ENCODE results near the gene SNX25. TPM values are rescaled to one million over a fixed set of nuclear protein-coding genes. Genes with fewer than 3 reads are reported as not detected.

The SNX25 gene
- polyA plus RNA-seq (2011; rRNA removed): 12.6 and 12.7 TPM in 2 replicates
- polyA minus RNA-seq (2011; rRNA and poly(A)+ RNA removed): 35.9 and 48.1 TPM in 2 replicates

DNA sequence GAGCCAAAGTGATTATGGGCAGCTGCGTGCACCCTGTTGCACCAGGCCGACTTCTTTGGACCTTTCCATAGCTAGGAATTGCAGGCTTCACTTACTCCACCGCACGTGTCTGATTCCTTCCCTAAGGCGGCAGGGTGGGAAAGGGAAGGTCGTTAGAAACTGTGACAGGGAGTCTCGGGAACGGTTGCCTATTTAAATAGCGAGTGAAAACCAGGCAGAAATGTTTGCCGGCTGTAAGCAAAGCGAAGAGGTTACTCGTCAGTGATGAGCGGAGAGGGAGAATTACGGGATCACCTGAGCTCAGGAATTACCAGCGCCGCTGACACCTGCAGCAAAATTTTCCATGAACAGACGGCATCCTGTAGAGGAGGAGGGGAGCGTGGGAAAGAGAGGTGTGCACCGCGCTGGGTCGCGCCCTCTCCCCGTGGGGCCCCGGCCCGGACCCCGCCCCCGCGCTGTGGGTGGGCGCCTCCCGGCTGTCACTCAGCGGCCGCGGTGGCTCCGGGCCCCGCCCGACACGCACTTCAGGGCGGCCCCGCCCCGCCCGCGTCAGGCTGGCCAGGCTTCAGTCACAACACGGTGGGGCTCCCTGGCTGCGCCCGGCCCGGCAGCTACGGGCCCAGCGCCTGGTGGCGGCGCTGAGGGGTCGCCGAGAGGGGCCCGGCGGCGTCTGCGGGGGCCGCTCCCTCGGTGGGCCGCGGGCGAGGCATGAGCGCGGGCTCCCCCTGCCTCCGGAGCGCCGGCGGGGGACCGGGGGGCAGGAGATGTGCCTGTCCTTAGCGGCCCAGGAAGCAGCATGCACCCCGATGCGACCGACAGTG lies at the start of gene SNX25:
SNX25 (plus strand) TSS at position 568 of the 821 bp plus-strand sequence; CDS start at position 797, 229 bp downstream.
- H3K27me3 ChIP-seq (ENCODE audit: control insufficient read depth, insufficient read depth, low read length): no peaks in the 10 kb centered on the region
- POLR2A ChIA-PET: interaction anchor here (0.6 kb wide), 1 partner anchor 1220 kb away, joined by 5 read pairs; no protein-coding TSS in a partner anchor
- TF ChIP-seq, protein P1, sequence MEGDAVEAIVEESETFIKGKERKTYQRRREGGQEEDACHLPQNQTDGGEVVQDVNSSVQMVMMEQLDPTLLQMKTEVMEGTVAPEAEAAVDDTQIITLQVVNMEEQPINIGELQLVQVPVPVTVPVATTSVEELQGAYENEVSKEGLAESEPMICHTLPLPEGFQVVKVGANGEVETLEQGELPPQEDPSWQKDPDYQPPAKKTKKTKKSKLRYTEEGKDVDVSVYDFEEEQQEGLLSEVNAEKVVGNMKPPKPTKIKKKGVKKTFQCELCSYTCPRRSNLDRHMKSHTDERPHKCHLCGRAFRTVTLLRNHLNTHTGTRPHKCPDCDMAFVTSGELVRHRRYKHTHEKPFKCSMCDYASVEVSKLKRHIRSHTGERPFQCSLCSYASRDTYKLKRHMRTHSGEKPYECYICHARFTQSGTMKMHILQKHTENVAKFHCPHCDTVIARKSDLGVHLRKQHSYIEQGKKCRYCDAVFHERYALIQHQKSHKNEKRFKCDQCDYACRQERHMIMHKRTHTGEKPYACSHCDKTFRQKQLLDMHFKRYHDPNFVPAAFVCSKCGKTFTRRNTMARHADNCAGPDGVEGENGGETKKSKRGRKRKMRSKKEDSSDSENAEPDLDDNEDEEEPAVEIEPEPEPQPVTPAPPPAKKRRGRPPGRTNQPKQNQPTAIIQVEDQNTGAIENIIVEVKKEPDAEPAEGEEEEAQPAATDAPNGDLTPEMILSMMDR (IDR thresholded peaks at IDR 0.05; ENCODE audit: low read depth, low read length): no peak
- H3K27ac ChIP-seq (ENCODE audit: low read depth, low read length): peak within 1 kb of the TSS; percentile 47
- CTCF ChIA-PET: interaction anchor here (1.0 to 1.2 kb wide), 2 partner anchors 11 to 26 kb away, joined by 4 to 6 read pairs; no protein-coding TSS in a partner anchor
- H3K4me3 ChIP-seq (ENCODE audit: low read depth, low read length): peak within 1 kb of the TSS; percentile 86
- DNase-seq (ENCODE audit: low read depth, low spot score): no peak
- H3K9me3 ChIP-seq (ENCODE audit: control insufficient read depth, insufficient read depth, low read length): no peaks in the 10 kb centered on the region

DNA sequence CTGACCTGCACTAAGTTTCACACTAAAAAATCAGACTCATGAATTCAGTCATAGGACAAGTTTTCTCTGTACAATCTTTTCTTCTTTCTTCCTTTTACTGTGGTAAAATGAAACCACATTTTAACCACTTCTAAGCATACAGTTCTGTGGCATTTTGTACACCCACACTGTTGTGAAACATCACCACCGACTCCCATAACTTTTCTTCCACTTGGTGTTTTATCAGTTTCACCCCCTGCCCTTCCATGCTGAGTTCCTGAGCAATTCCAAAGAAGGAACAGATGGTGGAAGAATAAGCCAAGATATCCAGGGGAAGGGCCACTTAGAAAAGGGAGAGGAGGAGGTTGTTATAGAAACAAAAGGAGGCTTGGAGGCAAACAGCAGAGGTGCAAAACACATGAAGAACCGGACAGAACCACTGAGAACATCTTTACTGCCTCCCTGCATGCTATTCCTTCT lies 43.8 kb upstream of the SNX25 start:
- DNase-seq (ENCODE audit: low read depth, low spot score): peak; percentile 46
- Histone ChIP-seq H3K27ac (ENCODE audit: low read depth, low read length) (no peak overlapping the region), H3K27me3 (ENCODE audit: control insufficient read depth, insufficient read depth, low read length) (no peaks in the 10 kb centered on the region), H3K9me3 (ENCODE audit: control insufficient read depth, insufficient read depth, low read length) (no peaks in the 10 kb centered on the region), H3K4me3 (ENCODE audit: low read depth, low read length) (no peak overlapping the region)
- ChIA-PET CTCF (interaction anchor here (1.3 kb wide), 1 partner anchor 17 kb away, joined by 3 read pairs; no protein-coding TSS in a partner anchor), POLR2A (no interaction called here)
- TF ChIP-seq, protein P1 (IDR thresholded peaks at IDR 0.05; ENCODE audit: low read depth, low read length): no peak

DNA sequence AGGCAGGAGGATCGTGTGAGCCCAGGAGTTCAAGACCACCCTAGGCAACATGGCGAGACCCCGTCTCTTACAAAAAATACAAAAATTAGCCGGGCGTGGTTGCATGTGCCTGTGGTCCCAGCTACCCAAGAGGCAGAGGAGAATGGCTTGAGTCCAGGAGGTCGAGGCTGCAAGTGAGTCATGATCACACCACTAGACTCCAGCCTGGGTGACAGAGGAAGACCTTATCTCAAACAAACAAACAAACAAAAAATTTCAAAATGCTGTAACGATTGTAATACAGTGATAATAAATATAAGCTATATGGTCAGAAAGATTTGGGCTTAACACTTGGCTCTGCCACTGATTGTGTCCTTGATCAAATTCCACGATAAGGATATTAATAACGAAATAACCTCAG lies 42.2 kb upstream of the SNX25 start:
- ChIA-PET POLR2A (no interaction called here), CTCF (interaction anchor here (0.6 to 1.9 kb wide), 6 partner anchors 12 to 871 kb away, joined by 3 to 8 read pairs (median 3); no protein-coding TSS in a partner anchor)
- no peak overlapping the region for H3K27ac ChIP-seq (ENCODE audit: low read depth, low read length)
- no peaks in the 10 kb centered on the region for H3K9me3 ChIP-seq (ENCODE audit: control insufficient read depth, insufficient read depth, low read length)
- no peak overlapping the region for H3K4me3 ChIP-seq (ENCODE audit: low read depth, low read length)
- TF ChIP-seq, protein P1 (IDR thresholded peaks at IDR 0.05; ENCODE audit: low read depth, low read length): no peak
- no peak for DNase-seq (ENCODE audit: low read depth, low spot score)
- no peaks in the 10 kb centered on the region for H3K27me3 ChIP-seq (ENCODE audit: control insufficient read depth, insufficient read depth, low read length)

DNA sequence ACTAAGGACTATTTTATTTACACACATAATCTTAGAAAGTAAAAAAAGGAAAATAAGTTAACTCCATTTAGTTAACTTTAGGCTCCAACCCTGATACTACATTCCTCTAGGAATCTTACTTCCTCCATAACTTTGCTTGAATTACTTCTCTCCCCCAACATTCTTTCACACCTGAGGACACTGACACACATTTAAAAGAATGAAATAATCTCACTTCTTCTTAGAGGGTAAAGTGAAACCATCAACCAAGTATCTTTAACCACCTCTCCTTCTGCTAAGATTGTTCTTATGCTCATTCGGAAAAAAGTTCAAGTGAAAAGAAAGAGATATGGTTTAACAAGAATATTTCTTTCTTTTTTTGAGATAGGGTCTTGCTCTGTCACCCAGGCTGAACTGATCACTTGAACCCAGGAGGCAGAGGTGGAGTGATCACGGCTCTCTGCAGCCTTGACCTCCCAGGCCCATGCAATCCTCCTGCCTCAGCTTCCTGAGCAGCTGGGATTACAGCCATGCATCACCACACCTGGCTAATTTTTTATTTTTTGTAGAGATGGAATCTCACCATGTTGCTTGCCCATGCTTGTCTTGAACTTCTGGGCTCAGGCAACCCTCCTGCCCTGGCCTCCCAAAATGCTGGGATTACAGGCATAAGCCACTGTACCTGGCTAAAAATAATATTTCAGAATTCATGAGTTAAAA lies 37.9 kb upstream of the SNX25 start:
- H3K27ac ChIP-seq (ENCODE audit: low read depth, low read length): no peak overlapping the region
- TF ChIP-seq, protein P1 (IDR thresholded peaks at IDR 0.05; ENCODE audit: low read depth, low read length): no peak
- CTCF ChIA-PET: interaction anchor here (5.1 kb wide), 1 partner anchor 13 kb away, joined by 58 read pairs; no protein-coding TSS in a partner anchor
- H3K27me3 ChIP-seq (ENCODE audit: control insufficient read depth, insufficient read depth, low read length): no peaks in the 10 kb centered on the region
- no peaks in the 10 kb centered on the region for H3K9me3 ChIP-seq (ENCODE audit: control insufficient read depth, insufficient read depth, low read length)
- DNase-seq (ENCODE audit: low read depth, low spot score): no peak
- POLR2A ChIA-PET: no interaction called here
- no peak overlapping the region for H3K4me3 ChIP-seq (ENCODE audit: low read depth, low read length)
